ENCODE results near the gene KCTD21.

KCTD21 gene

GRCh38 chr11:78190374-78190773, 1.9 kb upstream of the KCTD21 start:
- no peaks in the 10 kb centered on the region for H3K9me3 ChIP-seq (ENCODE audit: insufficient read depth, low read length)
- no peaks in the 10 kb centered on the region for H3K79me2 ChIP-seq (ENCODE audit: insufficient read depth, low read length)
- TF ChIP-seq EZH2phosphoT487 (conservative IDR thresholded peaks at IDR 0.05; ENCODE audit: low read length) (no peak), CTCF (IDR thresholded peaks at IDR 0.05; ENCODE audit: insufficient read depth, low read length, poor library complexity, severe bottlenecking) (no peak)
- no peak overlapping the region for H2AFZ ChIP-seq (ENCODE audit: low read depth, low read length, severe bottlenecking)
- H3K36me3 ChIP-seq (ENCODE audit: low read length) = no peaks in the 10 kb centered on the region
- no peaks in the 10 kb centered on the region for H3K27me3 ChIP-seq (ENCODE audit: low read length)
- H3K4me3 ChIP-seq (ENCODE audit: insufficient read depth, low read length, poor library complexity, severe bottlenecking) = no peak overlapping the region
- H3K9ac ChIP-seq (ENCODE audit: low read length) = no peak overlapping the region
- no peak overlapping the region for H3K4me2 ChIP-seq (ENCODE audit: low read depth, low read length, poor library complexity, severe bottlenecking)
- no peak overlapping the region for H3K27ac ChIP-seq (ENCODE audit: low read depth, low read length)
- H3F3A ChIP-seq (ENCODE audit: insufficient read depth) = no peaks in the 10 kb centered on the region
- no peaks in the 10 kb centered on the region for H3K9me2 ChIP-seq (replicated peaks; ENCODE audit: insufficient read depth, low read length)
- H4K20me1 ChIP-seq (ENCODE audit: low read depth, low read length) = no peaks in the 10 kb centered on the region

- Histone ChIP-seq H2AFZ (ENCODE audit: low read depth, low read length, severe bottlenecking) (no peak overlapping the region), H3K9me3 (ENCODE audit: insufficient read depth, low read length) (no peaks in the 10 kb centered on the region), H4K20me1 (ENCODE audit: low read depth, low read length) (no peaks in the 10 kb centered on the region), H3K79me2 (ENCODE audit: insufficient read depth, low read length) (no peaks in the 10 kb centered on the region), H3K27me3 (ENCODE audit: low read length) (no peaks in the 10 kb centered on the region), H3K9ac (ENCODE audit: low read length) (0 out of 2 replicates have a peak overlapping the region, but pooled peaks have one; percentile 82), H3K27ac (ENCODE audit: low read depth, low read length) (no peak overlapping the region), H3K4me2 (ENCODE audit: low read depth, low read length, poor library complexity, severe bottlenecking) (peak overlapping the region; percentile 78), H3K4me3 (ENCODE audit: insufficient read depth, low read length, poor library complexity, severe bottlenecking) (no peak overlapping the region), H3K36me3 (ENCODE audit: low read length) (no peaks in the 10 kb centered on the region), H3F3A (ENCODE audit: insufficient read depth) (no peaks in the 10 kb centered on the region), H3K9me2 (replicated peaks; ENCODE audit: insufficient read depth, low read length) (no peaks in the 10 kb centered on the region)
- no peak for TF ChIP-seq CTCF (IDR thresholded peaks at IDR 0.05; ENCODE audit: insufficient read depth, low read length, poor library complexity, severe bottlenecking)
- TF ChIP-seq EZH2phosphoT487 (conservative IDR thresholded peaks at IDR 0.05; ENCODE audit: low read length) = no peak
These were observed 1.4 kb upstream of the KCTD21 start for GRCh38 chr11:78189851-78190250.

- Histone ChIP-seq H3F3A (ENCODE audit: insufficient read depth) (no peaks in the 10 kb centered on the region), H4K20me1 (ENCODE audit: low read depth, low read length) (no peaks in the 10 kb centered on the region), H3K79me2 (ENCODE audit: insufficient read depth, low read length) (no peaks in the 10 kb centered on the region), H3K27ac (ENCODE audit: low read depth, low read length) (no peak overlapping the region), H3K27me3 (ENCODE audit: low read length) (no peaks in the 10 kb centered on the region), H3K9me3 (ENCODE audit: insufficient read depth, low read length) (no peaks in the 10 kb centered on the region), H3K4me2 (ENCODE audit: low read depth, low read length, poor library complexity, severe bottlenecking) (peak overlapping the region; percentile 78), H3K9ac (ENCODE audit: low read length) (peak overlapping the region; percentile 82), H2AFZ (ENCODE audit: low read depth, low read length, severe bottlenecking) (peak overlapping the region; percentile 98), H3K4me3 (ENCODE audit: insufficient read depth, low read length, poor library complexity, severe bottlenecking) (peak overlapping the region; percentile 95), H3K36me3 (ENCODE audit: low read length) (no peaks in the 10 kb centered on the region), H3K9me2 (replicated peaks; ENCODE audit: insufficient read depth, low read length) (no peaks in the 10 kb centered on the region)
- TF ChIP-seq EZH2phosphoT487 (conservative IDR thresholded peaks at IDR 0.05; ENCODE audit: low read length) (no peak), CTCF (IDR thresholded peaks at IDR 0.05; ENCODE audit: insufficient read depth, low read length, poor library complexity, severe bottlenecking) (no peak)
These were observed 823 bp upstream of the KCTD21 start for GRCh38 chr11:78189174-78189724.
